ENCODE results near the gene NIM1K. TPM values are rescaled to one million over a fixed set of nuclear protein-coding genes. Genes with fewer than 3 reads are reported as not detected.
"Not testable (repeated sequence)": the region's sequence is repeated elsewhere in the genome, so short reads cannot be mapped to it uniquely, and the experiment has no call there.

The NIM1K gene
- total RNA-seq, 1 donor from 2014 or later, result 0.51 TPM

DNA sequence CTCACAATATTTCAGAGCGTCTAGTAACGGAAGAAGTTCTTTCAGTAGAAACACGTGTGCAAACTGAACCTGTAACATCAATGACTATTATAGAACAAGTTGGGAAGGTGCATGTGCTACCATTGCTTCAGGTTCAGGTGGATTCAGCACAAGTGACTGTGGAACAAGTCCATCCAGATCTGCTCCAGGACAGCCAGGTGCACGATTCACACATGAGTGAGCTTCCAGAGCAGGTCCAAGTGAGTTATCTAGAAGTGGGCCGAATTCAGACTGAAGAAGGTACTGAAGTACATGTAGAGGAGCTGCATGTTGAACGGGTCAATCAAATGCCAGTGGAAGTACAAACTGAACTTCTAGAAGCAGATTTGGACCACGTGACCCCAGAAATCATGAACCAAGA, 17.4 kb upstream of the NIM1K start:
- no peaks in the 10 kb centered on the region for H3K4me1 Mint-ChIP-seq
- H3K4me3 Mint-ChIP-seq, result no peak overlapping the region
- no peak overlapping the region for H3K27ac Mint-ChIP-seq
- ATAC-seq (ENCODE audit: low read depth), result no peak
- no peak for DNase-seq
- POLR2A ChIA-PET, result no interaction called here
- TF ChIP-seq, protein P1, sequence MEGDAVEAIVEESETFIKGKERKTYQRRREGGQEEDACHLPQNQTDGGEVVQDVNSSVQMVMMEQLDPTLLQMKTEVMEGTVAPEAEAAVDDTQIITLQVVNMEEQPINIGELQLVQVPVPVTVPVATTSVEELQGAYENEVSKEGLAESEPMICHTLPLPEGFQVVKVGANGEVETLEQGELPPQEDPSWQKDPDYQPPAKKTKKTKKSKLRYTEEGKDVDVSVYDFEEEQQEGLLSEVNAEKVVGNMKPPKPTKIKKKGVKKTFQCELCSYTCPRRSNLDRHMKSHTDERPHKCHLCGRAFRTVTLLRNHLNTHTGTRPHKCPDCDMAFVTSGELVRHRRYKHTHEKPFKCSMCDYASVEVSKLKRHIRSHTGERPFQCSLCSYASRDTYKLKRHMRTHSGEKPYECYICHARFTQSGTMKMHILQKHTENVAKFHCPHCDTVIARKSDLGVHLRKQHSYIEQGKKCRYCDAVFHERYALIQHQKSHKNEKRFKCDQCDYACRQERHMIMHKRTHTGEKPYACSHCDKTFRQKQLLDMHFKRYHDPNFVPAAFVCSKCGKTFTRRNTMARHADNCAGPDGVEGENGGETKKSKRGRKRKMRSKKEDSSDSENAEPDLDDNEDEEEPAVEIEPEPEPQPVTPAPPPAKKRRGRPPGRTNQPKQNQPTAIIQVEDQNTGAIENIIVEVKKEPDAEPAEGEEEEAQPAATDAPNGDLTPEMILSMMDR (IDR thresholded peaks at IDR 0.05), result no peak
- intact Hi-C loops (cut with micrococcal nuclease), result no loop called here
- no peaks in the 10 kb centered on the region for H3K27me3 Mint-ChIP-seq
- CTCF ChIA-PET, result no interaction called here
- no peaks in the 10 kb centered on the region for H3K9me3 Mint-ChIP-seq
- peaks cover 59% of the 10 kb centered on the region for H3K36me3 Mint-ChIP-seq (ENCODE audit: low read depth)

DNA sequence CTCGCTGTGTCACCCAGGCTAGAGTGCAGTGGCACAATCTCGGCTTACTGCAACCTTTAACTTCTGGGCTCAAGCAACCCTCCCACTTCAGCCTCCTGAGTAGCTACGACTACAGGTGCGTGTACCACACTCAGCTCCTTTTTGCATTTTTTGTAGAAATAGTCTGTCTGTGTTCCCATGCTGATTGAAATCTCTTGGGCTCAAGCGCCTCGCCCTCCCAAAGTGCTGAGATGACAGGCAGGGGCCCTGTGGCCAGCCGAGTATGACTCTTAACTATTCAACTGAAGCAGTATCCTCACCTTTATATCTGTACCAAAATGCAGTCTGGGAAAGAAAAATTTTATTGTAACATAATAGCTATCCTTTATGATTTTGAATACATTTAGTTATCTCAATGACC, 12.2 kb upstream of the NIM1K start:
- POLR2A ChIA-PET, result no interaction called here
- TF ChIP-seq, protein P1 (IDR thresholded peaks at IDR 0.05), result no peak
- intact Hi-C loops (cut with micrococcal nuclease), result no loop called here
- Mint-ChIP-seq H3K27me3 (no peaks in the 10 kb centered on the region), H3K4me1 (no peaks in the 10 kb centered on the region), H3K36me3 (ENCODE audit: low read depth) (peaks cover 40% of the 10 kb centered on the region), H3K4me3 (no peak overlapping the region), H3K27ac (no peak overlapping the region), H3K9me3 (no peaks in the 10 kb centered on the region)
- ATAC-seq (ENCODE audit: low read depth) (no peak), DNase-seq (no peak)
- CTCF ChIA-PET, result interaction anchor here (1.3 kb wide), 1 partner anchor 13 kb away, joined by 3 read pairs; no protein-coding TSS in a partner anchor

DNA sequence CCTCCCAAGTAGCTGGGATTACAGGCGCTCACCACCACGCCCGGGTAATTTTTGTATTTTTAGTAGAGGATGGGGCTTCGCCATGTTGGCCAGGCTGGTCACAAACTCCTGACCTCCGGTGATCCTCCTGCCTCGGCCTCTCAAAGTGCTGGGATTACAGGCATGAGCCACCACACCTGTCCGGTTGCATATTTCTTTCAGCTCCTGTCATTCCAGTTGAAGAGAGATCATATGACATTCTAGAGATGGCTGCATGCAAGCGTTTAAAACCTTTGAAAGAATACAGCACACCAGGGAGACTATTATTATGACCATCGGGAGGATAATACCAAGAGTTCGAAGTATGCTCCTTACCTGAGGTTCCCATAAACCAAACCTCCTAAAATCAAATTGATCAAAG, 9.6 kb upstream of the NIM1K start:
- CTCF ChIA-PET, result no interaction called here

DNA sequence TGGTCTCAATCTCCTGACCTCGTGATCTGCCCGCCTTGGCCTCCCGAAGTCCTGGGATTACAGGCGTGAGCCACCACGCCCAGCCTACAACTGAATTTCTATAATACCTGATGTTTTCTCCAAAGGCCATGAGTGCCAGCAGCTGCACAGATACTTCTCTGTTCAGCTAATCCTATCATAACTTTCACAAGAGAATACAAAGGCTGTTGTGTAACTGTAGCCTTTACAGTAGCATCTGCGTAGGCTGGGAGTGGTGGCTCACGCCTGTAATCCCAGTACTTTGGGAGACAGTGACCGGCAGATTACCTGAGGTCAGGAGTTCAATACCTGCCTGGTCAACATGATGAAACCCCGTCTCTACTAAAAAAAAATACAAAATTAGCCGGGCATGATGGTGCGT, 8.9 kb upstream of the NIM1K start:
- H3K4me1 Mint-ChIP-seq; POLR2A ChIA-PET; H3K4me3 Mint-ChIP-seq; CTCF ChIA-PET; DNase-seq; H3K9me3 Mint-ChIP-seq; H3K27ac Mint-ChIP-seq; intact Hi-C loops (cut with micrococcal nuclease); H3K27me3 Mint-ChIP-seq; ATAC-seq (ENCODE audit: low read depth): not testable (repeated sequence)
- peaks cover 15% of the 10 kb centered on the region for H3K36me3 Mint-ChIP-seq (ENCODE audit: low read depth)

More for the DNA sequence above, 9.6 kb upstream of the NIM1K start:
- intact Hi-C loops (cut with micrococcal nuclease), result no loop called here
- no peak overlapping the region for H3K27ac Mint-ChIP-seq
- H3K27me3 Mint-ChIP-seq, result no peaks in the 10 kb centered on the region
- no peaks in the 10 kb centered on the region for H3K4me1 Mint-ChIP-seq
- no peaks in the 10 kb centered on the region for H3K9me3 Mint-ChIP-seq
- ATAC-seq (ENCODE audit: low read depth), result no peak
- no peak overlapping the region for H3K4me3 Mint-ChIP-seq
- peaks cover 20% of the 10 kb centered on the region for H3K36me3 Mint-ChIP-seq (ENCODE audit: low read depth)
- DNase-seq, result no peak
- TF ChIP-seq, protein P1 (IDR thresholded peaks at IDR 0.05), result no peak
- POLR2A ChIA-PET, result interaction anchor here (0.7 kb wide), 1 partner anchor 162 kb away, joined by 4 read pairs; no protein-coding TSS in a partner anchor

DNA sequence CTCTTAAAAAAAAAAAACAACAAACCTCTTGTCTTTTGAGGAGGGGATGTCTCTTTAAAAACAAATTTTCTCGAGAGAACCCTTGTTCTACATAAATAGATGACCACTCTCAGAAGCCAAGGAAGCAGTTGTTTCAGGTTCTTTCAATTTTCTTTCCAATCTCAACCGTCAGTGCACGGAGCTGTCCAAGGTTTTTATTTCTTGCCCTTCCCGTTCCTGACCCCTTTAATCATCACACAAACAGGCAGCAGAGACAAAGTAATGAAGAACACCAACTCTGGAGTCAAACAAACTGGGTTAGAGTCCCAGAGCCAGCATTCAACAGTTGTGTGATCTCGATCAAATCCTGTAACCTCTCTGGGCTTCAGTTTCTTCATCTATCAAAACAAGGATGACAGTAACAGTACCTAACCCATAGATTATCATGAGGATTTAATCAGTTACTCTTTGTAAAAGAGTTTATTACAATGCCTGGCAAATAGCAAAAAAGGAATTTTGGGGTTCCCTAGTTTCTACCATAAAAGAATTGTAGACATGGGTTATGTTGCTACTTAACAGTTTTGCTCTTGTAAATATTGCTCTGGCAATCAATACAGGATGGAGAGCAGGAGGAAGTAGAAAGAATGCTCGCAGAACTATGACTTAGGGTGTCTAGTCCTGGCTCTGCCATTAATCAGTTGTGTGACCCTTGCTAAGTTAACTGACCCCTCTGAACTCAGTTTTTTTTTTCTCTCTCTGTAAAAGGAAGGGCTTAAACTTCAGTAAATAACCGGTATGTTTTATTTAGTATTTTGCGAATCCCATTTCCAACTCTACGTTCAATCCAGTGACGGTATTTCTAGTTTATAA, 1.0 kb upstream of the NIM1K start:
- TF ChIP-seq, protein P1 (IDR thresholded peaks at IDR 0.05), result no peak
- H3K4me3 Mint-ChIP-seq, result peak overlapping the region; percentile 84
- H3K27ac Mint-ChIP-seq, result no peak overlapping the region
- no peaks in the 10 kb centered on the region for H3K36me3 Mint-ChIP-seq (ENCODE audit: low read depth)
- H3K9me3 Mint-ChIP-seq, result no peaks in the 10 kb centered on the region
- DNase-seq, result no peak
- ATAC-seq (ENCODE audit: low read depth), result no peak
- H3K27me3 Mint-ChIP-seq, result peaks cover 17% of the 10 kb centered on the region
- CTCF ChIA-PET, result no interaction called here
- intact Hi-C loops (cut with micrococcal nuclease), result loop anchor here (5.0 kb wide), 2 partner anchors 84 to 244 kb away; no protein-coding TSS in a partner anchor
- POLR2A ChIA-PET, result interaction anchor here (1.0 to 2.5 kb wide), 2 partner anchors 70 to 293 kb away, joined by 5 to 13 read pairs; partner anchors contain the start of genes TMEM267 and ZNF131
- H3K4me1 Mint-ChIP-seq, result peaks cover 28% of the 10 kb centered on the region
